Panc1 (cell line): ENCODE results near the gene POLR1E.

Experiments
- CTCF ChIP-seq: fragments of 450-650 bp; IDR thresholded peaks from 2 replicates; pipeline ENCODE4 v1.5.1; 2017; ENCODE audit warnings: mild to moderate bottlenecking
- REST ChIP-seq, 2 experiments: IDR thresholded peaks; 2 replicates each; pipeline ENCODE4 v1.6.1; 2011 to 2012; ENCODE audit warnings: low read depth in 2 of 2, control low read depth in 1 of 2, low read length in 1 of 2, mild to moderate bottlenecking in 1 of 2, moderate library complexity in 1 of 2; ENCODE audit not compliant: insufficient read depth in 1 of 2
- SIN3A ChIP-seq: IDR thresholded peaks from 2 replicates; pipeline ENCODE4 v1.6.1; 2012; ENCODE audit warnings: low read depth, mild to moderate bottlenecking, low read length, moderate library complexity, borderline replicate concordance; ENCODE audit not compliant: insufficient read depth

GRCh38 chr9:37549527-37549926 is 63.8 kb downstream of the POLR1E start:
- no peak for TF ChIP-seq CTCF
- no peak for TF ChIP-seq REST (IDR thresholded peaks at IDR 0.05; ENCODE audit: insufficient read depth in 1 of 2, low read depth in 2 of 2, low read length in 1 of 2)
- TF ChIP-seq SIN3A: no peak
